GM19463 (cell line): ENCODE measurements around the gene RGS2.

Source experiments
- ATAC-seq: cut with Tn5 transposase; IDR thresholded peaks from one replicate; pipeline ENCODE4 v1.9.1; 2021; ENCODE audit warnings: mild to moderate bottlenecking, moderate library complexity; ENCODE audit not compliant: unreplicated experiment

RGS2 gene

DNA sequence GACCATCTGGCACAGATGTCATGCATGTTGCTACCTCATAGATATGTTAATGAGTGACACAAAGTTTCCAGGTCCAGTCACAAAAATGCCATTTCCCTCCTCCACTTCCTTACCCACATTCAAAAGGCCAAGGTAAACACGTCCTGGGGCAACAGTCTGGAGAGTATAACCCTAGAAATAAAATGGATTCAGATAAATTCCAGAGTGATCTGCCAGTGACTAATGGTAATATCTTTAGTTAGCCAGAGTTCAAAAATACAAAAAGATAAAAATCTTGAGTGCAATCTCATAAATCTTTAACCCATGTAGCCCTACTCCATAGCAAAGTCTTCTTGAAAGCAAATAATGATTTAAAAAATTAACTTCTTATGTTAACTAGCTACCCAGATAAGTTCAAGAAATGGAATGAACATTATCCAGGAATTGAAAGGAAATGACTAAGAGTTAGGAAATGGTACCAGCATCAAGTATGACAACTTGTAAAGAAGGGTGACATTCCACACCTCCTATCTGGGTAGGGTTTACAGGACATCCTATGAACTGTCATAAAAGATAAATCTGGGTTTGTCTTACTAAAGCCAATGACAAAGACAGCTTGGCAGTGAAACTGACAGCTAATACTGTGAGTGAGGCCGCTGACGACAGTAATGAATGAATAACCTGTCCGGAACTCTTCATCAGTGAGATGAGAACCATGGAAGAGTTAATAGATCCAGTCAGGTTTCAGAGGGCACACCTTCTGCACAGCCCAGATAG, 18.1 kb downstream of the RGS2 start:
- peak; percentile 92 for ATAC-seq

DNA sequence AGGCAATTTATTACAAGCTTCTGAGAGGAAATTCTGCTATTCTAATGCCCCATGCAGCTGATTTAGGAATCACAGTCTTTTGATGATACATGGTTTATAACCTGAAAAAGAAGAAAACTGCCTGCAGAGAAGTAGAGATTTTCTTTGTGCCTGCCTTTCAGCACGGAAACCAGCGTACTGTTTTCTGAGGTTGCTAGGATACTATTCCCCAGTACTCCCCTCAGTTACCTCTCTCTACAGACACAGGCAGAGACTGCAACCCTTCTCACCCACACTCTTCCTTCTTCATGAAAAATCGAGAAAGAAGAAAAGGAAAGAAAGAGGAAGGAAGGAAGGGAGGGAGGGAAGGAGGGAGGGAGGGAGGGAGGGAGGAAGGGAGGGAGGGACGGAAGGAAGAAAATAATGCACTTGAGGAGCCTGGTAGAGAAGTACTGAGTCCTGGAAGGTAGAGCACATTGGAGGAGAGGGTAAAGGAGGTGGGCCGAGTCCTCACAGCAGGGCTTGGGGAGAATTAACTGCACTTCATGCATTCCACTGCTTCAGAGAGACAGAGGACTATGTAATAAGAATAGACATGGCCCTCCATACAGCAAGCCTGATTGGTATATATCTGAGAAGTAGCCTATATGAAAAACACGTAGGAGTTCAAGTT, 21.9 kb downstream of the RGS2 start:
- no peak for ATAC-seq

DNA sequence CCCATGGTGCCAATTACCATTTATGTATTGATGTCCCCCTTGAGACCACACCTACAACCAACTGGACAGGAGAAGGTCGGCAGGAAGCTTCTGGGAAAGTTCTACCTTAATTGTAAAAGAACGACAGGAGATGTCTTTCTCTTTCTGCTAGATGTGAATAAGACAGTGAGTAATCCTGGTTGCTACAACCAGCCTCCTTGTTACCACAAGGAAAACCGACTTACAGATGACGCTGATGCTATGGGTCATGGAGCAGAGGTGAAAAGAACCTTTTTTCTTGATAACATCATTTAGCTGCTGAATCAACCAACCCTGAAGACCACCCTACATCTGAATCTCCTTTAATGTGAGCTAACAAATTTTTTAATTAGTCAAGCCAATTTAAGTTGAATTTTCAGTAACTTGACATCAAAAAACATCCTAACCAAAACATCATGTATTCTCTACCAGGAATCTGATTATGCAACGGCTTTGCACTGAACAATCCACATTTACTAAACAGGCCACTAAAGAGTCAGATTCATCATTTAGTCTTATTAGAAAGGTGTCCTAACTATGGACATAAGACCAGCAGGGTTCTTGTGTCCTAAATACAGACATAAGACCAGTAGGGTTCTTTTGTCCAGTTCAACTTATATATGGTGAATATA, 23.0 kb downstream of the RGS2 start:
- no peak for ATAC-seq

DNA sequence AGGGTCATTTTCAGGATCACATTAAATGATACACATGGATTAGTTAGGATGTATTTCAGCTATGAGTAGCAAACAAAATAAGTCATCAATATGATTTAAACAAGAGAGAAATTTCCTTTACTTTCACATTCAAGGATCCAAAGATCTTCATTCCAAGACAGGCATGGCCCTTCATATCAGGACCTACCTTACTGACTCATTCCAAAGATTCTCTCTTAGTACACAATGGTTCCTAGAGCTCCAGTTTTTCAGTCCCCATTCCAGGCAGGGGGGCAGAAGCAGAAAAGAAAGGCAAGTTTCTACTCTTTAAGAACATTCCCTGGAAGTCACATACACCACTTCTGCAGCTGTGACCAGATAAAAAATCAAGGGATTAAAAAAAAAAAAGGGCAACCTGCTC, 23.7 kb downstream of the RGS2 start:
- ATAC-seq, result no peak

DNA sequence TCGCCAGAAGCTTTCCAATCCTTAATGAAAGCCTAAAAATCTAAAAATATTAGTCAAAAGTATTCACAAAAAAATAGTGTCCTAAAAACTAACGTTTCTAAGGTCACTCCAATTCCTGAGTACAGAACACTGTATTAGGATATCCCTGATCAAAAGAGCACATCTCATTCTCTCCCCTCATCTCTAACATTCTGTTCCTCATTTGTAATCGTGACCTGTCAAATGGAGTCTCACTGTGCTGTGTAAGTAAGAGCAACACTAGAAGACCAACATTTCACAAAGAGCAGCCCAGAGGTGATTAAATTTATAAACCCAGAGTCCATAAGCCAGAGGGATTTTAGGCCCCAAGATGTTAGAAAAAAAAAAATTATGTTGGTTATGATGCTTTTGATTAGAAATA, 26.3 kb downstream of the RGS2 start:
- no peak for ATAC-seq

DNA sequence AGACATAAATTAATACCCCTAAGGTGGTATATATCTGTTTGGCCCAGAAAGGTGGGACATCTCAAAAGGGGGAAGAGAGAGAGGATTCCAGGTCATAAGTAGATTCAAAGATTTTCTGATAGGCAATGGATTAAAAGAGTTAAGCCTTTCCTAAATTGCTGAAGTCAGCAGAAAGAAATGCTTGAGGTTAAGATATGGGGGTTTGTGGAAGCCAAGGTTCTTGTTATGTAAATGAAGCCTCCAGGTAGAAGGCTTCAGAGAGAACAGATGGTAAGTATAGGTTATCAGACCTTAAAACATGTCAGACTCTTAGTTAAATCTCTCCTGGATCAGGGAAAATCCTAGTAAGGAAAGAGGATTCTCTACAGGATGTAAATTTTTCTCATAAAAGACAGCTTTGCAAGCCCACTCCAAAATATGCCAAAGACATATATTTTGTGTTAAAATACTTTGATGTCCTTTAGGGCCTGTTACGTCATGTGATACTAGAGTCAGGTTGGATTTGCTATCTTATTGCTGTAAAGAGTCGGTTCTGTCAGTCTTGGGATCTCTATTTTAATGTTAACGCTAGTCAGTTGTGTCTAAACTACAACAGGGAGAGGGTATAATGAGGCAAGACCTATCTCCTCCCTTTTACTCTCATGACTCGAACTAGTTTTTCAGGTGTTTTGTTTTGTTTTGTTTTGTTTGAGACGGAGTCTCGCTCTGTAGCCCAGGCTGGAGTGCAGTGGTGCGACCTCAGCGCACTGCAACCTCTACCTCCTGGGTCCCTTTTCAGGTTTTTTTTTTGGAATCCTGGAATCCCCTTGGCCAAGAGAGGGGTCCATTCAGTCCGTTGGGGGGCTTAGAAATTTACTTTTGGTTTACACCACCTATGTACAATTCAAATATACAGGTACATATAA, 30.6 kb downstream of the RGS2 start:
- ATAC-seq, result no peak

DNA sequence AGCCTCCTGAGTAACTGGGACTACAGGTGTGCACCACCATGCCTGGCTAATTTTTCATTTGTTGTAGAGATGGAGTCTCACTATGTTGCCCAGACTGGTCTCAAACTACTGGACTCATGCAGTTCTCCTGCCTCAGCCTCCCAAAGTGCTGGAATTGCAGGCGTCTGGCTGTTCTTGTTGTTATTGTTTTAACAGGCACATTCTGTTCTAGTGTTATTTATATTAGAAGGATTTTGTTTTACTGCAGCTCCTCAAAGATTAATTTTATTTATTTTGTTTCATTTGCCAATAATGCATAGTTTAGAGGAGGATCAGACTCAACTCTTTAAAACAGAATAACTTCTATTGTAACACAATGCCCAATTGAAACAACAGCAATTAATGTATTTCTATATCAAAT, 35.5 kb downstream of the RGS2 start:
- no peak for ATAC-seq

DNA sequence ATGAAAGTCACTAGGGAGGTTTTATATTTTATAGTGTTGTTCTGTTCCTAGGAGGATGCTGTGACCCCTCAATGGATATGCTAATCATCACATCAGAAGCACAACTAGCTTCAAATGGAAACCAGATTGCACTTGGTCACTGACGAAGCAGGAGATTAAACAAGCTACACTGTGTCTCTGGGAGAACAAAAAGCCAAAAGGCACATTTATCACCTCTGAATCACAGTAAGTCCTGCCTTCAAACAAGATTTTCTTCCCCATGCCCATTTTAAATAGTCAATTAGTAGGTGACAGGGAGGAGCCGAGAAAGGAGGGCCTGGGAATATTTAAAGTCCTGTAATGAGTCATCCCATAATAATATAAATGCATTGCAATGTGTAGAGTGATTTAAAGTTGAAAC, 38.1 kb downstream of the RGS2 start:
- ATAC-seq, result no peak

DNA sequence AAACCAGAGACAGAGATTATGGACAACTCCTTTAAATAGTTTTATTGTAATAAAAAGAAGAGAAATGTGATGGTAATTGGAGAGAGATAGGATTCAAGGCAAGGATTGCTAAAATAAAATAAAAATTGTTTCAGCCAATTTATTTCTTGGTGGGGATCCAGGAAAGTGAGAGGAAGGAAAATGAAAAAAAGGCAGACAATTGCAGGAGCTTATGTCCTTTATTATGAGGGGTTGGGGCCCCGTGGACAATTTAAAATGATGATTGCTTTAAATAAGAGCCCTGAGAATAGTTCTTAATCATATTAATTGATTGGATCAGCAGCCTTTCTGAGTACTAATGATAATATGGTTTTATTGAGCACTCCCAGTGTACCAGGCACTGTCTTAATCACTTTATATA, 40.2 kb downstream of the RGS2 start:
- no peak for ATAC-seq

DNA sequence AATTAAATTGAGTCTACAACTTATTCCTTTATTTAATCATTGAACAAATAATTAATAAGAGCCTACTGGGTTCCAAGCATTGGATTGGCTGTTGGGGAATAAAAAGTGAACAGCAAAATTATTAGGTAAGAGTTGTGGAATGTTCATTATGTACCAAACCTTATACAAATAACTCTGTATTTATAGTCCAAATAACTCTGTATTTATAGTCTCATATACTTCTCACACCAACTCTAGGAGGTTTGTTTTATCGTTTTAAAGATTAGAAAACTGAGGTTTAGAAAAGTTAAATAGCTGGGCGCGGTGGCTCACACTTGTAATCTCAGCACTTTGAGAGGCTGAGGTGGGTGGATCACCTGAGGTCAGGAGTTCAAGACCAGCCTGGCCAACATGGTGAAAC, 40.6 kb downstream of the RGS2 start:
- no peak for ATAC-seq

DNA sequence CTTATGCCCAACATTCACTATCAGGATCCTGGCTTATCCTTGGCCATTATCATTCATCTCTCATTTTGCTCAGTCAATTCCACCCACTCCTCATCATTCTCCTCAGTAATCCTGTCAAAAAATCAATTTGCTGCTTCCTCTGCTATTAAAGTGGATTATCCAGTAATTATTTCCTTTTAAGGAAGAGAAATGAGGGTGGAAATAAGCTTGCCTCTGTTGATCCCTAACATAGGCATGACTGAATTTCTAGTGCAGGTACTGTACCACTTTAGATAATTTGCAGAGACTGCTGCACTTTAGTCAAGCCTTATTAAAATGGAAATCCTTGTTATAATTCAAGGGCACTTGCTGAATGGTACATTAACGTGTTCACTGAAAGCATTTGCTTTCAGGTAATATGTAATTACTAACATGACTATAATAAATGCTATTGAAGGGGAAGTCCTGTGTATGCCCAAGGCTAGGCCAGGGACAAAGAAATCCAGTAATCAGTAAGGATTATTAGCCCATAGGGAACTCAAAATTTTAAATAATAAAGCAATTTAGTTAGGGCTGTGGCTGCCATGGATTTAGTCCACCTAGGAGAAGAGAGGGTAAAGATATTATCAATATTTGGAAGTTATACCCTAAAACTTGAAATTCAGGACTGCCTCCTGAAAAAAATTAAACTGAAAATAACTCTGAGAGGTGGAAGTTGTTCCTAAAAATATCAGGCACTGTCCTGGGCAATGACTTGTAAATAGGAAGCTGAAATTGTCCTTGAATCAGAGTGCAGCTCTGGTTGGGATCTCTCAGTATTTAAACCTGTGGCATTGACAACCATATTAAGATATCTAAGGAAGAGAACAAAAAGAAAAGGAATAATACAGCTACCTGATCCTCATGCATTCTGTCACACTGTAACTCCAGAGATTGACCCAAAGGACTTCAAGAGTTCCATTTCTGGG, 43.4 kb downstream of the RGS2 start:
- ATAC-seq, result no peak

DNA sequence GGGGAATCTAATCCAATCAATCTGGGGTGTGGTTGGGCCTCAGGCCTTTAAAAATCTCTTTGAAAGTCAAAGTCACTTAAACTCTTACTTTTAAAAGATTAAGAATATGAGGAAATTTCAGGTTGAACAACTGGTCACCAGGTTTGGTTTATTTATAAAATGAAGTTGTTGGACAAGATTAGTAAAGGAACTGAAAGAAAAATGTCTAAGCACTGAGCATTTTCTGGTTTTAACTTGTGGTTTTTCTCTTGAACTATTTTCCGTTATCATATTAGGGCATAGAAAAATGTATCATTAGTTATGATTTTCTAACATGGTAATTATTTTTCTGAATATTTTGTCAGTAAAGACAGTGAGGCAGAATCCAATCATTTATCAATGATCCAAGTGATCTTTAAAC, 49.6 kb downstream of the RGS2 start:
- ATAC-seq, result no peak

DNA sequence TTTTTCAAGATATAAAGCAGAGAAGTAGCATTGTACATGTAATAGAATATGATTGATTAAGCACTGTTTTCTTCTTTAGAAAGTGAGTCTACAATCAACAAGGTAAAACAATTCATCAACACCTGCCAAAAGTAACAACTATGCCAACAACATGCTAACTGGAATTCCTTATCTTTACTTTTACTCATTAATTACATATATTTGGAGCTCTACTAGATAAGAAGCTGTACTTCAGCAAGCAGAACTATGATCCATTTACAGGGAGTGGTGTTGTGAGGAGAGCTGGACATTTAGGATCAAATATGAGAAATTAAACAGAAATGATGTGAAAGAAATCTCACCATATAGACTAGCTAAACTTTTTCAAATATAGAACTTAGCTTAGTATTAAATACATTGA, 51.0 kb downstream of the RGS2 start:
- no peak for ATAC-seq

DNA sequence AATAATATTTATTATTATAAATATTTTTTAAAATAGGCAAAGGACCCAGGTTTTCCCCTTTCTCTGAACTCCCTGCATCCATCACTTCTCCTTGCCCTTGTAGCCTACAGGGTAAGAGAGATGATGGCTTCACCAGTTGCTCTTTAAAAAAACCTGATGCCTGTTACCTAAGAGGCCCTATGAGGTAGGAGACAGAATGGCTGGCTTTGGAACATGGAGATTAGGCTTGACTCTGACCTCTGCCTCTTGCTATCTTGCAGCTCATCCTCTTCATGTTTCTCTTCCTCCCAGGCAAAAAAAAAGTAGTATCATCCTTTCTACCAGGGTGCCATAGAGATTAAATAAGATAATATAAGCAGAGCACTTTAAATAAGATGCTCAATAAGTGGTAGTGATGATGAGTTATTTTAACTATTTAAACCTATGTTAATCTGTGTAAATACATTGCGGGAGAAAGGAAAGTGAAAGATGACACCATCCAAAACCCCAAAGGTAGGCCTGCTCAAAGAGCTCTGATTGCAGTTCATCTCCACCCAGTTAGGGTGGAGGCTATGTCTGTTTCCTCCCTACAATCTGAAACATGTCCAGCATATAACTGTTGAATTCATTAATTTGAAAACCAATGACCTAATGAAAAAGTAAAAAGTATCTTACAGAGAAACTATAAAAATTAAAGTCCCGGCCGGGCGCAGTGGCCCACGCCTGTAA, 51.8 kb downstream of the RGS2 start:
- peak; percentile 63 for ATAC-seq

DNA sequence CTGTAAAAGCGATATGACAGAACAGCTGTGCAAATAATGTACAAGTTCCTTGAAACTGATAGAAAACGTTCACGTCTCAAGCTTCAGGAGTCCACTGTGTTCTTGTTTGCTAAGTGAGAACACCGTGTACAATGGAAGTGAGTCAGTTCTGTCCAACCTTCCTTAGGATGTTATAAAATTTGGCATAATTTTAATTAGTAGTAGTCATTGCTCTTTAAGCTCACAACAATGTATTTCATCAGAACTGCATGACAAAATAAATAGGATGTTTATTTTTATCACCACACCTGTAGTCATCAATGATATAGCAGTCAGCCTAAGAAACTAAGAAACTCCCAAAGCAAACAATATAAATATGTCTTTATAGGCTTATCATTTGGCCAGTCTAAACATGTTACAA, 53.0 kb downstream of the RGS2 start:
- ATAC-seq, result no peak
